GM12878 (cell line): ENCODE results near the gene ANXA11. TPM values are rescaled to one million over a fixed set of nuclear protein-coding genes. Genes with fewer than 3 reads are reported as not detected.
A peak's percentile ranks its signal among the peaks of the same experiment; 100 is the strongest.

Source experiments
- ATAC-seq: fragments of 200-7000 bp; cut with Tn5 transposase; 3 replicates; pipeline ENCODE4 v1.9.1; 2020; ENCODE audit warnings: mild to moderate bottlenecking, moderate library complexity
- Bru-seq: library from RNA; stranded (reverse); fragments of 400-500 nt; gene quantifications from one replicate; lab custom pipeline; 2021; lab: Mats Ljungman, UMichigan
- BruChase-seq, 2 experiments: library from RNA; stranded (reverse); fragments of 400-500 nt; gene quantifications; one replicate each; lab custom pipeline; 2021; lab: Mats Ljungman, UMichigan
- BruUV-seq: library from RNA; stranded (reverse); fragments of 400-500 nt; replicated peaks from 2 replicates; lab custom pipeline; 2021; lab: Mats Ljungman, UMichigan
- CTCF ChIA-PET: fragments of 300-600 bp; sonication (Branson Sonifier 250); formaldehyde crosslinking; extraction: SDS; loops from one replicate; lab custom pipeline; 2021; ENCODE audit warnings: inconsistent platforms; lab: Yijun Ruan, JAX
- POLR2A ChIA-PET: fragments of 350-600 bp; formaldehyde crosslinking; extraction: SDS; loops from one replicate; lab custom pipeline; 2021; ENCODE audit warnings: inconsistent platforms; lab: Charles Lee
- RAD21 ChIA-PET: fragments of 300-600 bp; sonication (Branson Sonifier 250); formaldehyde crosslinking; loops from one replicate; lab custom pipeline; 2023; ENCODE audit warnings: antibody characterized with exemption; ENCODE audit not compliant: unreplicated experiment; lab: Charles Lee
- SMC1A ChIA-PET: fragments of 300-600 bp; sonication (Branson Sonifier 250); formaldehyde crosslinking; loops from one replicate; lab custom pipeline; 2023; ENCODE audit not compliant: unreplicated experiment, uncharacterized antibody; lab: Charles Lee
- DNase-seq: peaks from one replicate; pipeline ENCODE4 v3.0.0-alpha.2; 2011; ENCODE audit warnings: low read depth, low spot score
- FAIRE-seq: peaks from 3 replicates; lab custom pipeline; 2011; peaks lifted over from hg19 to GRCh38; lab: Jason Lieb, UNC
- H2AFZ ChIP-seq: 2 replicates; pipeline ENCODE4 v1.6.0; 2011; ENCODE audit warnings: low read depth, low read length, control low read depth; ENCODE audit not compliant: control insufficient read depth
- H3K27ac ChIP-seq: 2 replicates; pipeline ENCODE4 v1.5.1; 2011; ENCODE audit warnings: control low read depth; ENCODE audit not compliant: control insufficient read depth, insufficient read depth
- H3K27me3 ChIP-seq, 2 experiments: replicated peaks in 1 of 2; 2 replicates each; pipeline versions ENCODE4 v1.6.0 to v1.6.1; 2011; ENCODE audit warnings: low read length in 1 of 2; ENCODE audit not compliant: control insufficient read depth in 2 of 2, insufficient read depth in 2 of 2
- H3K36me3 ChIP-seq, 2 experiments: 2 replicates each; pipeline ENCODE4 v1.5.1; 2011; ENCODE audit warnings: low read length in 1 of 2; ENCODE audit not compliant: control insufficient read depth in 2 of 2, insufficient read depth in 2 of 2
- H3K4me1 ChIP-seq: 2 replicates; pipeline ENCODE4 v1.6.1; 2011; ENCODE audit warnings: mild to moderate bottlenecking, low read length, moderate library complexity, mixed read lengths; ENCODE audit not compliant: control insufficient read depth, insufficient read depth
- H3K4me2 ChIP-seq: 2 replicates; pipeline ENCODE4 v1.6.0; 2011; ENCODE audit warnings: control low read depth; ENCODE audit not compliant: control insufficient read depth, insufficient read depth
- H3K4me3 ChIP-seq: fragments of 200-600 bp; sonication (generic); 2 replicates; pipeline ENCODE4 v1.5.1; 2016
- H3K79me2 ChIP-seq: 2 replicates; pipeline ENCODE4 v1.6.0; 2011; ENCODE audit warnings: low read length; ENCODE audit not compliant: control insufficient read depth, insufficient read depth
- H3K9ac ChIP-seq: 2 replicates; pipeline ENCODE4 v1.8.0; 2011; ENCODE audit warnings: low read length, control low read depth, mixed read lengths; ENCODE audit not compliant: control insufficient read depth, insufficient read depth
- H3K9me3 ChIP-seq: replicated peaks from 3 replicates; pipeline ENCODE4 v1.5.1; 2011; ENCODE audit warnings: mild to moderate bottlenecking, low read length; ENCODE audit not compliant: control insufficient read depth, insufficient read depth
- H4K20me1 ChIP-seq: 2 replicates; pipeline ENCODE4 v1.6.0; 2011; ENCODE audit not compliant: control insufficient read depth, insufficient read depth
- DPF2 ChIP-seq: fragments of 450-650 bp; IDR thresholded peaks from 2 replicates; pipeline ENCODE4 v1.6.1; 2017; ENCODE audit warnings: mild to moderate bottlenecking
- GATAD2B ChIP-seq: fragments of 450-650 bp; conservative IDR thresholded peaks from 2 replicates; pipeline ENCODE4 v1.6.1; 2017; ENCODE audit warnings: low read depth, mild to moderate bottlenecking, moderate library complexity
- IKZF2 ChIP-seq, 2 experiments: fragments of 450-650 bp; IDR thresholded peaks; 2 replicates each; pipeline ENCODE4 v1.6.1; 2017; ENCODE audit warnings: mild to moderate bottlenecking in 2 of 2, moderate library complexity in 2 of 2
- KAT2A ChIP-seq: conservative IDR thresholded peaks from 2 replicates; pipeline ENCODE4 v1.6.1; 2011; ENCODE audit warnings: low read depth, low read length; ENCODE audit not compliant: control insufficient read depth
- MYB ChIP-seq: fragments of 150-350 bp; IDR thresholded peaks from 2 replicates; pipeline ENCODE4 v1.6.1; 2014; ENCODE audit warnings: mild to moderate bottlenecking, low read depth, low read length, borderline replicate concordance
- NFIC ChIP-seq: IDR thresholded peaks from 2 replicates; pipeline ENCODE4 v1.6.1; 2012; ENCODE audit warnings: low read depth, mild to moderate bottlenecking, inconsistent platforms, low read length, moderate library complexity
- PAX8 ChIP-seq: fragments of 450-650 bp; IDR thresholded peaks from 2 replicates; pipeline ENCODE4 v1.6.1; 2017; ENCODE audit warnings: mild to moderate bottlenecking, moderate library complexity
- RAD21 ChIP-seq: IDR thresholded peaks from 2 replicates; pipeline ENCODE4 v1.6.1; 2011; ENCODE audit warnings: mild to moderate bottlenecking, low read depth, low read length, moderate library complexity; ENCODE audit not compliant: insufficient read depth
- RCOR1 ChIP-seq: conservative IDR thresholded peaks from 2 replicates; pipeline ENCODE4 v1.6.1; 2012; ENCODE audit warnings: low read depth, low read length, improper control_type of control experiment
- RUNX3 ChIP-seq: IDR thresholded peaks from 2 replicates; pipeline ENCODE4 v1.6.1; 2012; ENCODE audit warnings: low read length, inconsistent platforms
- SMARCA5 ChIP-seq: fragments of 450-650 bp; IDR thresholded peaks from 2 replicates; pipeline ENCODE4 v1.6.1; 2017; ENCODE audit warnings: mild to moderate bottlenecking
- SUPT20H ChIP-seq: IDR thresholded peaks from 2 replicates; pipeline ENCODE4 v1.6.1; 2011; ENCODE audit warnings: low read depth, mild to moderate bottlenecking, low read length, moderate library complexity, borderline replicate concordance; ENCODE audit not compliant: control insufficient read depth
- ZNF384 ChIP-seq: IDR thresholded peaks from 2 replicates; pipeline ENCODE4 v1.6.1; 2012; ENCODE audit warnings: low read depth, mild to moderate bottlenecking, low read length, improper control_type of control experiment, borderline replicate concordance
- WGBS: methylation state at CpG from one replicate; pipeline ENCODE4 v1.1.6; 2016; ENCODE audit warnings: low lambda C conversion rate; ENCODE audit not compliant: insufficient replicate concordance, insufficient coverage; ENCODE audit errors: missing lambda C conversion rate; 5-methylcytosine and 5-hydroxymethylcytosine counted together
- in situ Hi-C: fragments of 300-500 bp; cut with MboI; formaldehyde crosslinking; loops from 9 replicates; pipeline ENCODE4 v1.14.3; 2018; ENCODE audit warnings: mixed read lengths
- intact Hi-C: fragments of 100-400 bp; cut with micrococcal nuclease; formaldehyde crosslinking; loops from one replicate; pipeline ENCODE4 v1.14.2; 2022; ENCODE audit not compliant: unreplicated experiment
- long read RNA-seq, 2 experiments: library from polyadenylated mRNA; unstranded; transcript quantifications; one replicate each; pipeline ENCODE4 v2.0.0, GENCODE V29; 2019 to 2020
- polyA minus RNA-seq, 3 experiments: library from RNA; depleted of rRNA, polyadenylated mRNA; stranded (reverse); fragments of >200 nt; gene quantifications; 2 replicates each; pipeline ENCODE4 v1.2.3, GENCODE V29; 2011
- polyA plus RNA-seq, 11 experiments: library from polyadenylated mRNA; depleted of rRNA in 4 of 11; unstranded in 6 of 11; stranded (reverse) in 5 of 11; fragments of >200 nt; fragmentation: Nextera tagmentation in 4 of 11; fragmentation: Illumina TruSeq in 1 of 11; extraction: Ambion mirVana in 4 of 11; extraction: Trizol in 1 of 11; gene quantifications; 1 replicate in 1 of 11; 2 replicates in 10 of 11; pipeline versions ENCODE4 v1.2.1 to v1.2.3, GENCODE V29; 2011 to 2016; ENCODE audit warnings: inconsistent platforms in 2 of 11, missing spikeins in 2 of 11, low read depth in 1 of 11
- total RNA-seq, 4 experiments: library from RNA; depleted of rRNA in 3 of 4; stranded (reverse); fragments of >200 nt in 3 of 4; fragmentation: Illumina TruSeq in 1 of 4; extraction: Trizol in 1 of 4; gene quantifications; 2 replicates each; pipeline versions ENCODE4 v1.2.1 to v1.2.3, GENCODE V29; 2013 to 2021
- TF ChIP-seq, protein P1 (sequence below): fragments of 450-650 bp; IDR thresholded peaks from 2 replicates; pipeline ENCODE4 v1.6.1; 2018; ENCODE audit warnings: mild to moderate bottlenecking, low read depth, moderate library complexity; ENCODE audit not compliant: partially characterized antibody
- TF ChIP-seq, protein P2 (sequence below): fragments of 450-650 bp; IDR thresholded peaks from 2 replicates; pipeline ENCODE4 v1.6.1; 2016; ENCODE audit warnings: mild to moderate bottlenecking

Gene ANXA11
- 88.9 and 92.3 TPM in 2 replicates for total RNA-seq (2013; cell fraction: nucleolus; rRNA removed)
- 53.1 and 64.8 TPM in 2 replicates for total RNA-seq (2014; rRNA removed)
- total RNA-seq (2014; rRNA removed; fragmentation: Illumina TruSeq; extraction: Trizol) = 66.4 and 70.7 TPM in 2 replicates
- total RNA-seq (2021) = 100 and 104 TPM in 2 replicates
- 161 TPM for polyA plus RNA-seq (2011; ENCODE audit: low read depth)
- polyA plus RNA-seq (2011; rRNA removed) = 126 and 129 TPM in 2 replicates
- 98.8 and 103 TPM in 2 replicates for polyA plus RNA-seq (2011; cell fraction: cytosol; rRNA removed)
- 71.7 and 72.2 TPM in 2 replicates for polyA plus RNA-seq (2011; cell fraction: nucleus; rRNA removed)
- 186 and 310 TPM in 2 replicates for polyA plus RNA-seq (2012)
- polyA plus RNA-seq (2014; fragmentation: Illumina TruSeq; extraction: Trizol) = 94.2 and 117 TPM in 2 replicates
- polyA plus RNA-seq (2014; fragmentation: Nextera tagmentation; extraction: Ambion mirVana) = 10 to 100 TPM; 25.0 to 67.7 TPM
- 57.0 and 61.4 TPM in 2 replicates for polyA plus RNA-seq (2014; rRNA removed)
- 10 to 100 TPM; 73.7 to 80.5 TPM for polyA plus RNA-seq (2016; fragmentation: Nextera tagmentation; extraction: Ambion mirVana)
- polyA minus RNA-seq (2011; rRNA and poly(A)+ RNA removed) = 75.3 and 100 TPM in 2 replicates
- 46.5 and 59.4 TPM in 2 replicates for polyA minus RNA-seq (2011; cell fraction: cytosol; rRNA and poly(A)+ RNA removed)
- 26.7 and 47.8 TPM in 2 replicates for polyA minus RNA-seq (2011; cell fraction: nucleus; rRNA and poly(A)+ RNA removed)
- percentile 88 among the genes with signal in this experiment for Bru-seq, nascent RNA
- percentile 86 among the genes with signal in this experiment for BruChase-seq, experiment 1, labeled RNA remaining after a 6-hour chase
- percentile 83 among the genes with signal in this experiment for BruChase-seq, experiment 2, labeled RNA remaining after a 2-hour chase
- long read RNA-seq, experiment 1, full-length matches to known transcripts = 108 of 132 reads
- long read RNA-seq, experiment 1, partial matches to known transcripts = 5 of 132 reads
- long read RNA-seq, experiment 1, other reads (novel, unspliced or antisense) = 19 of 132 reads
- long read RNA-seq, experiment 2, partial matches to known transcripts = 19 of 29 reads
- long read RNA-seq, experiment 2, other reads (novel, unspliced or antisense) = 10 of 29 reads

- ChIA-PET SMC1A (no interaction called here), RAD21 (interaction anchor here (0.6 to 4.9 kb wide), 4 partner anchors 17 to 251 kb away, joined by 3 to 59 read pairs (median 6); no protein-coding TSS in a partner anchor), POLR2A (interaction anchor here (1.0 kb wide), 2 partner anchors 9 to 18 kb away, joined by 3 to 4 read pairs; no protein-coding TSS in a partner anchor), CTCF (interaction anchor here (1.0 kb wide), 2 partner anchors 9 to 18 kb away, joined by 3 read pairs; no protein-coding TSS in a partner anchor)
- peak within 1 kb of the TSS; percentile 75 for H2AFZ ChIP-seq
- WGBS = 4% methylated on average over 39 of the region's 45 CpGs
- no peak for FAIRE-seq
- H3K27ac ChIP-seq = peak within 1 kb of the TSS; percentile 95
- H3K9me3 ChIP-seq = no peaks in the 10 kb centered on the region
- peak; percentile 84 for ATAC-seq
- H3K4me2 ChIP-seq = peak within 1 kb of the TSS; percentile 81
- peaks cover 52% of the 10 kb centered on the region for H3K79me2 ChIP-seq
- peak within 1 kb of the TSS; percentile 82 for H3K9ac ChIP-seq
- DNase-seq = peak; percentile 27
- intact Hi-C loops (loop anchor here (2.0 kb wide), 1 partner anchor 13 kb away; no protein-coding TSS in a partner anchor), in situ Hi-C loops (no loop called here)
- no peaks in the 10 kb centered on the region for H3K36me3 ChIP-seq
- no peaks in the 10 kb centered on the region for H4K20me1 ChIP-seq
- peaks cover 12% of the 10 kb centered on the region for H3K4me1 ChIP-seq
- H3K4me3 ChIP-seq = peak within 1 kb of the TSS; percentile 68
- H3K27me3 ChIP-seq = no peaks in the 10 kb centered on the region
- BruUV-seq = TSS peak; percentile 77
- TF ChIP-seq GATAD2B (peak; percentile 65; the same call in 1 of the 2 replicates), RAD21 (no peak), RUNX3 (0 out of 2 replicates have a peak, but pooled peaks have one; percentile 5), SUPT20H (no peak), ZNF384 (no peak), IKZF2 (IDR thresholded peaks at IDR 0.05) (peak; percentile 41 to 63; a peak in 3 of 4 replicates), PAX8 (no peak), MYB (no peak), SMARCA5 (no peak), NFIC (no peak; the same call in 1 of the 2 replicates), KAT2A (no peak), RCOR1 (no peak), DPF2 (no peak)
- TF ChIP-seq, protein P1, sequence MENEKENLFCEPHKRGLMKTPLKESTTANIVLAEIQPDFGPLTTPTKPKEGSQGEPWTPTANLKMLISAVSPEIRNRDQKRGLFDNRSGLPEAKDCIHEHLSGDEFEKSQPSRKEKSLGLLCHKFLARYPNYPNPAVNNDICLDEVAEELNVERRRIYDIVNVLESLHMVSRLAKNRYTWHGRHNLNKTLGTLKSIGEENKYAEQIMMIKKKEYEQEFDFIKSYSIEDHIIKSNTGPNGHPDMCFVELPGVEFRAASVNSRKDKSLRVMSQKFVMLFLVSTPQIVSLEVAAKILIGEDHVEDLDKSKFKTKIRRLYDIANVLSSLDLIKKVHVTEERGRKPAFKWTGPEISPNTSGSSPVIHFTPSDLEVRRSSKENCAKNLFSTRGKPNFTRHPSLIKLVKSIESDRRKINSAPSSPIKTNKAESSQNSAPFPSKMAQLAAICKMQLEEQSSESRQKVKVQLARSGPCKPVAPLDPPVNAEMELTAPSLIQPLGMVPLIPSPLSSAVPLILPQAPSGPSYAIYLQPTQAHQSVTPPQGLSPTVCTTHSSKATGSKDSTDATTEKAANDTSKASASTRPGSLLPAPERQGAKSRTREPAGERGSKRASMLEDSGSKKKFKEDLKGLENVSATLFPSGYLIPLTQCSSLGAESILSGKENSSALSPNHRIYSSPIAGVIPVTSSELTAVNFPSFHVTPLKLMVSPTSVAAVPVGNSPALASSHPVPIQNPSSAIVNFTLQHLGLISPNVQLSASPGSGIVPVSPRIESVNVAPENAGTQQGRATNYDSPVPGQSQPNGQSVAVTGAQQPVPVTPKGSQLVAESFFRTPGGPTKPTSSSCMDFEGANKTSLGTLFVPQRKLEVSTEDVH = no peak
- TF ChIP-seq, protein P2, sequence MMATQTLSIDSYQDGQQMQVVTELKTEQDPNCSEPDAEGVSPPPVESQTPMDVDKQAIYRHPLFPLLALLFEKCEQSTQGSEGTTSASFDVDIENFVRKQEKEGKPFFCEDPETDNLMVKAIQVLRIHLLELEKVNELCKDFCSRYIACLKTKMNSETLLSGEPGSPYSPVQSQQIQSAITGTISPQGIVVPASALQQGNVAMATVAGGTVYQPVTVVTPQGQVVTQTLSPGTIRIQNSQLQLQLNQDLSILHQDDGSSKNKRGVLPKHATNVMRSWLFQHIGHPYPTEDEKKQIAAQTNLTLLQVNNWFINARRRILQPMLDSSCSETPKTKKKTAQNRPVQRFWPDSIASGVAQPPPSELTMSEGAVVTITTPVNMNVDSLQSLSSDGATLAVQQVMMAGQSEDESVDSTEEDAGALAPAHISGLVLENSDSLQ = no peak
Measured at GRCh38 chr10:80205477-80206276, at the start of gene ANXA11. Gene ANXA11 (minus strand): TSS chr10:80205537. CDS start chr10:80172861, 32,676 bp downstream.
